GM12878 (cell line): ENCODE data around the gene ZSCAN20. TPM values are rescaled to one million over a fixed set of nuclear protein-coding genes. Genes with fewer than 3 reads are reported as not detected.

Experiments
- ATAC-seq: fragments of 200-7000 bp; cut with Tn5 transposase; 3 replicates; pipeline ENCODE4 v1.9.1; 2020; ENCODE audit warnings: mild to moderate bottlenecking, moderate library complexity
- BruUV-seq: library from RNA; stranded (reverse); fragments of 400-500 nt; replicated peaks from 2 replicates; lab custom pipeline; 2021; lab: Mats Ljungman, UMichigan
- CTCF ChIA-PET: fragments of 300-600 bp; sonication (Branson Sonifier 250); formaldehyde crosslinking; extraction: SDS; loops from one replicate; lab custom pipeline; 2021; ENCODE audit warnings: inconsistent platforms; lab: Yijun Ruan, JAX
- POLR2A ChIA-PET: fragments of 350-600 bp; formaldehyde crosslinking; extraction: SDS; loops from one replicate; lab custom pipeline; 2021; ENCODE audit warnings: inconsistent platforms; lab: Charles Lee
- RAD21 ChIA-PET: fragments of 300-600 bp; sonication (Branson Sonifier 250); formaldehyde crosslinking; loops from one replicate; lab custom pipeline; 2023; ENCODE audit warnings: antibody characterized with exemption; ENCODE audit not compliant: unreplicated experiment; lab: Charles Lee
- SMC1A ChIA-PET: fragments of 300-600 bp; sonication (Branson Sonifier 250); formaldehyde crosslinking; loops from one replicate; lab custom pipeline; 2023; ENCODE audit not compliant: unreplicated experiment, uncharacterized antibody; lab: Charles Lee
- DNase-seq: peaks from one replicate; pipeline ENCODE4 v3.0.0-alpha.2; 2011; ENCODE audit warnings: low read depth, low spot score
- FAIRE-seq: peaks from 3 replicates; lab custom pipeline; 2011; peaks lifted over from hg19 to GRCh38; lab: Jason Lieb, UNC
- H2AFZ ChIP-seq: 2 replicates; pipeline ENCODE4 v1.6.0; 2011; ENCODE audit warnings: low read depth, low read length, control low read depth; ENCODE audit not compliant: control insufficient read depth
- H3K27ac ChIP-seq: 2 replicates; pipeline ENCODE4 v1.5.1; 2011; ENCODE audit warnings: control low read depth; ENCODE audit not compliant: control insufficient read depth, insufficient read depth
- H3K27me3 ChIP-seq, 2 experiments: replicated peaks in 1 of 2; 2 replicates each; pipeline versions ENCODE4 v1.6.0 to v1.6.1; 2011; ENCODE audit warnings: low read length in 1 of 2; ENCODE audit not compliant: control insufficient read depth in 2 of 2, insufficient read depth in 2 of 2
- H3K36me3 ChIP-seq, 2 experiments: 2 replicates each; pipeline ENCODE4 v1.5.1; 2011; ENCODE audit warnings: low read length in 1 of 2; ENCODE audit not compliant: control insufficient read depth in 2 of 2, insufficient read depth in 2 of 2
- H3K4me1 ChIP-seq: 2 replicates; pipeline ENCODE4 v1.6.1; 2011; ENCODE audit warnings: mild to moderate bottlenecking, low read length, moderate library complexity, mixed read lengths; ENCODE audit not compliant: control insufficient read depth, insufficient read depth
- H3K4me2 ChIP-seq: 2 replicates; pipeline ENCODE4 v1.6.0; 2011; ENCODE audit warnings: control low read depth; ENCODE audit not compliant: control insufficient read depth, insufficient read depth
- H3K4me3 ChIP-seq: fragments of 200-600 bp; sonication (generic); 2 replicates; pipeline ENCODE4 v1.5.1; 2016
- H3K79me2 ChIP-seq: 2 replicates; pipeline ENCODE4 v1.6.0; 2011; ENCODE audit warnings: low read length; ENCODE audit not compliant: control insufficient read depth, insufficient read depth
- H3K9ac ChIP-seq: 2 replicates; pipeline ENCODE4 v1.8.0; 2011; ENCODE audit warnings: low read length, control low read depth, mixed read lengths; ENCODE audit not compliant: control insufficient read depth, insufficient read depth
- H3K9me3 ChIP-seq: replicated peaks from 3 replicates; pipeline ENCODE4 v1.5.1; 2011; ENCODE audit warnings: mild to moderate bottlenecking, low read length; ENCODE audit not compliant: control insufficient read depth, insufficient read depth
- H4K20me1 ChIP-seq: 2 replicates; pipeline ENCODE4 v1.6.0; 2011; ENCODE audit not compliant: control insufficient read depth, insufficient read depth
- ASH2L ChIP-seq: fragments of 300-600, 200-600 bp; sonication (generic); IDR thresholded peaks from 2 replicates; pipeline ENCODE4 v1.6.1; 2017; ENCODE audit warnings: low read depth, mild to moderate bottlenecking, borderline replicate concordance
- BACH1 ChIP-seq: fragments of 450-650 bp; IDR thresholded peaks from 2 replicates; pipeline ENCODE4 v1.6.1; 2017; ENCODE audit warnings: mild to moderate bottlenecking, borderline replicate concordance
- EED ChIP-seq: sonication (generic); IDR thresholded peaks from 2 replicates; pipeline ENCODE4 v1.6.1; 2016; ENCODE audit warnings: antibody characterized with exemption, low read depth
- FOXK2 ChIP-seq: fragments of 450-650 bp; IDR thresholded peaks from 2 replicates; pipeline ENCODE4 v1.6.1; 2017; ENCODE audit warnings: mild to moderate bottlenecking, moderate library complexity
- GABPA ChIP-seq: IDR thresholded peaks from 2 replicates; pipeline ENCODE4 v1.6.1; 2014; ENCODE audit warnings: antibody characterized with exemption, low read depth, mild to moderate bottlenecking, inconsistent platforms
- GATAD2B ChIP-seq: fragments of 450-650 bp; conservative IDR thresholded peaks from 2 replicates; pipeline ENCODE4 v1.6.1; 2017; ENCODE audit warnings: low read depth, mild to moderate bottlenecking, moderate library complexity
- HCFC1 ChIP-seq: fragments of 150-350 bp; IDR thresholded peaks from 2 replicates; pipeline ENCODE4 v1.6.1; 2014; ENCODE audit warnings: low read length
- HDAC6 ChIP-seq: fragments of 200-600 bp; sonication (generic); IDR thresholded peaks from one replicate; pipeline ENCODE4 v1.8.0; 2017; ENCODE audit warnings: antibody characterized with exemption; ENCODE audit not compliant: unreplicated experiment
- IRF4 ChIP-seq: IDR thresholded peaks from 2 replicates; pipeline ENCODE4 v1.6.1; 2011; ENCODE audit warnings: low read depth, low read length
- NFXL1 ChIP-seq: fragments of 450-650 bp; IDR thresholded peaks from 2 replicates; pipeline ENCODE4 v1.6.1; 2017; ENCODE audit warnings: antibody characterized with exemption, mild to moderate bottlenecking, borderline replicate concordance
- PAX8 ChIP-seq: fragments of 450-650 bp; IDR thresholded peaks from 2 replicates; pipeline ENCODE4 v1.6.1; 2017; ENCODE audit warnings: mild to moderate bottlenecking, moderate library complexity
- RFX5 ChIP-seq: IDR thresholded peaks from 2 replicates; pipeline ENCODE4 v1.6.1; 2011; ENCODE audit warnings: low read depth, low read length, improper control_type of control experiment
- RUNX3 ChIP-seq: IDR thresholded peaks from 2 replicates; pipeline ENCODE4 v1.6.1; 2012; ENCODE audit warnings: low read length, inconsistent platforms
- SMAD5 ChIP-seq: IDR thresholded peaks from 2 replicates; pipeline ENCODE4 v1.6.1; 2016; ENCODE audit warnings: antibody characterized with exemption, low read depth
- SRF ChIP-seq, 2 experiments: IDR thresholded peaks; 2 replicates each; pipeline ENCODE4 v1.6.1; 2011; ENCODE audit warnings: low read depth in 2 of 2, low read length in 2 of 2, mild to moderate bottlenecking in 1 of 2, moderate library complexity in 1 of 2
- STAT3 ChIP-seq: IDR thresholded peaks from 2 replicates; pipeline ENCODE4 v1.6.1; 2011; ENCODE audit warnings: low read depth, low read length, improper control_type of control experiment
- SUZ12 ChIP-seq: fragments of 200-600 bp; sonication (generic); IDR thresholded peaks from one replicate; pipeline ENCODE4 v1.6.1; 2018; ENCODE audit warnings: antibody characterized with exemption, mild to moderate bottlenecking; ENCODE audit not compliant: unreplicated experiment
- ZNF207 ChIP-seq: fragments of 450-650 bp; IDR thresholded peaks from 2 replicates; pipeline ENCODE4 v1.6.1; 2014; ENCODE audit warnings: antibody characterized with exemption, mild to moderate bottlenecking, borderline replicate concordance
- ZNF24 ChIP-seq: fragments of 450-650 bp; IDR thresholded peaks from 2 replicates; pipeline ENCODE4 v1.6.1; 2017; ENCODE audit warnings: antibody characterized with exemption, mild to moderate bottlenecking
- WGBS: methylation state at CpG from one replicate; pipeline ENCODE4 v1.1.6; 2016; ENCODE audit warnings: low lambda C conversion rate; ENCODE audit not compliant: insufficient replicate concordance, insufficient coverage; ENCODE audit errors: missing lambda C conversion rate; 5-methylcytosine and 5-hydroxymethylcytosine counted together
- in situ Hi-C: fragments of 300-500 bp; cut with MboI; formaldehyde crosslinking; loops from 9 replicates; pipeline ENCODE4 v1.14.3; 2018; ENCODE audit warnings: mixed read lengths
- intact Hi-C: fragments of 100-400 bp; cut with micrococcal nuclease; formaldehyde crosslinking; loops from one replicate; pipeline ENCODE4 v1.14.2; 2022; ENCODE audit not compliant: unreplicated experiment
- polyA plus RNA-seq, 11 experiments: library from polyadenylated mRNA; depleted of rRNA in 4 of 11; unstranded in 6 of 11; stranded (reverse) in 5 of 11; fragments of >200 nt; fragmentation: Nextera tagmentation in 4 of 11; fragmentation: Illumina TruSeq in 1 of 11; extraction: Ambion mirVana in 4 of 11; extraction: Trizol in 1 of 11; gene quantifications; 1 replicate in 1 of 11; 2 replicates in 10 of 11; pipeline versions ENCODE4 v1.2.1 to v1.2.3, GENCODE V29; 2011 to 2016; ENCODE audit warnings: inconsistent platforms in 2 of 11, missing spikeins in 2 of 11, low read depth in 1 of 11
- total RNA-seq, 4 experiments: library from RNA; depleted of rRNA in 3 of 4; stranded (reverse); fragments of >200 nt in 3 of 4; fragmentation: Illumina TruSeq in 1 of 4; extraction: Trizol in 1 of 4; gene quantifications; 2 replicates each; pipeline versions ENCODE4 v1.2.1 to v1.2.3, GENCODE V29; 2013 to 2021
- TF ChIP-seq, protein P1 (sequence below): fragments of 450-650 bp; IDR thresholded peaks from 2 replicates; pipeline ENCODE4 v1.6.1; 2017; ENCODE audit warnings: low read depth, mild to moderate bottlenecking, moderate library complexity

Gene ZSCAN20
- total and polyA plus RNA-seq, 10 of the 15 experiments (the other 5 are each of a cell fraction or from before 2014, with no cell fraction given), result 0.35 to 5.1 (median 2.4) TPM

DNA sequence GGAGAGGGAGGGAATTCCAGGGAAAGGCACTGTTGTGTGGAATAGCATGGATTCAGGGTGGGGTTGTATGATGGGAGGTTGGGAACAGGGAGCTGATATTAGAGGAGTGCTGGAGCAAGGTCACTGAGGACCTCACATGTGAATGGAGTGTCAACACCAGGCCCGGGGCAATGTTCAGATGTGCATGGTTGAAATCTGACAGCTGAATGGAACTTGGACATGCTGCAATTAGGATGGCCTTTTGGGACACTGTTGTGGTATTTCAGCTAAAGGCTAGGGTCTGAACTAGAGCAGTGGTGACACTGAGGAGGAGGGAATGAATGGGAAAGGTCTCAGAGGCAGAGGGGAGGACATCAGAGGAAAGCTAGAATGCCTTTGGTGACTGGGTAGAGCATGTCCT is 25.0 kb downstream of the ZSCAN20 start:
- Histone ChIP-seq H3K4me2 (no peak overlapping the region), H3K9ac (no peak overlapping the region), H4K20me1 (no peaks in the 10 kb centered on the region), H3K36me3 (peaks cover 0 to 7% of the 10 kb centered on the region in 2 experiments; a peak in 2 of 4 replicates), H3K79me2 (no peaks in the 10 kb centered on the region), H3K27me3 (no peaks in the 10 kb centered on the region), H3K9me3 (peaks cover 30% of the 10 kb centered on the region), H2AFZ (no peak overlapping the region), H3K27ac (no peak overlapping the region), H3K4me1 (no peaks in the 10 kb centered on the region), H3K4me3 (no peak overlapping the region)
- ChIA-PET POLR2A (no interaction called here), CTCF (no interaction called here), RAD21 (no interaction called here), SMC1A (no interaction called here)
- no TSS peak for BruUV-seq
- FAIRE-seq (no peak), DNase-seq (no peak), ATAC-seq (no peak)
- in situ Hi-C loops (no loop called here), intact Hi-C loops (no loop called here)
- 85% methylated on average over 1 of the region's 1 CpG for WGBS
- TF ChIP-seq PAX8, result no peak

DNA sequence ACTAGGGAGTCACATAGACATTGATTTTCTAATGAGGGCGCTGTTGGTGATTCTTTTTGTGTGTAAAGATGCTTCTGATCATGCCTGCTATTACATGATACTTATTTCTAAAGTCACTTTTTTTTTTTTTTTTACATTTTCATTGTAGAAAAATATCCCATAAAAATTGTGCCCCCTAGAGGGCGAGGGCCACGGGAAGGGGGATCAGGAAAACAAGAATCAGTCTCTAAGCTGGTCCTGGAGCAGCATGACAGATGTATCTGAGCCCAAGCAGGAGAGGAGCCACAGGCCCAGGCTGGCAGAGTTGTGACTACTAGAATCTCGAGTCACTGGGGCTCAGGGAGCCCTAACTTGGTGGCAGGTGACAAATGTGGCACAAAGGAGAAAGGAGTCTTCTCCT is 28.1 kb downstream of the ZSCAN20 start:
- TF ChIP-seq SUZ12 (no peak), HCFC1 (no peak), FOXK2 (no peak), HDAC6 (no peak), ZNF207 (no peak), NFXL1 (no peak), ZNF24 (no peak), SMAD5 (no peak), SRF (IDR thresholded peaks at IDR 0.05; ENCODE audit: low read depth in 2 of 2, low read length in 2 of 2) (no peak), BACH1 (no peak), STAT3 (no peak), RFX5 (no peak), GATAD2B (no peak), ASH2L (no peak), EED (no peak), RUNX3 (no peak), GABPA (no peak), IRF4 (no peak)
- TF ChIP-seq, protein P1, sequence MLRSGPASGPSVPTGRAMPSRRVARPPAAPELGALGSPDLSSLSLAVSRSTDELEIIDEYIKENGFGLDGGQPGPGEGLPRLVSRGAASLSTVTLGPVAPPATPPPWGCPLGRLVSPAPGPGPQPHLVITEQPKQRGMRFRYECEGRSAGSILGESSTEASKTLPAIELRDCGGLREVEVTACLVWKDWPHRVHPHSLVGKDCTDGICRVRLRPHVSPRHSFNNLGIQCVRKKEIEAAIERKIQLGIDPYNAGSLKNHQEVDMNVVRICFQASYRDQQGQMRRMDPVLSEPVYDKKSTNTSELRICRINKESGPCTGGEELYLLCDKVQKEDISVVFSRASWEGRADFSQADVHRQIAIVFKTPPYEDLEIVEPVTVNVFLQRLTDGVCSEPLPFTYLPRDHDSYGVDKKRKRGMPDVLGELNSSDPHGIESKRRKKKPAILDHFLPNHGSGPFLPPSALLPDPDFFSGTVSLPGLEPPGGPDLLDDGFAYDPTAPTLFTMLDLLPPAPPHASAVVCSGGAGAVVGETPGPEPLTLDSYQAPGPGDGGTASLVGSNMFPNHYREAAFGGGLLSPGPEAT, result no peak
- Histone ChIP-seq H3K27ac (no peak overlapping the region), H3K27me3 (no peaks in the 10 kb centered on the region), H3K4me2 (no peak overlapping the region), H3K36me3 (no peaks in the 10 kb centered on the region), H3K9ac (no peak overlapping the region), H3K4me3 (no peak overlapping the region), H4K20me1 (no peaks in the 10 kb centered on the region), H3K9me3 (peaks cover 7% of the 10 kb centered on the region), H3K4me1 (no peaks in the 10 kb centered on the region), H3K79me2 (no peaks in the 10 kb centered on the region), H2AFZ (no peak overlapping the region)
- ChIA-PET RAD21 (no interaction called here), POLR2A (no interaction called here), SMC1A (no interaction called here), CTCF (interaction anchor here (0.6 kb wide), 1 partner anchor 1483 kb away, joined by 3 read pairs; no protein-coding TSS in a partner anchor)
- FAIRE-seq (no peak), ATAC-seq (no peak), DNase-seq (no peak)
- WGBS, result 20% methylated on average over 4 of the region's 4 CpGs
- no TSS peak for BruUV-seq
- in situ Hi-C loops (no loop called here), intact Hi-C loops (no loop called here)
